ENCODE measurements around the gene PIP5KL1. TPM values are rescaled to one million over a fixed set of nuclear protein-coding genes. Genes with fewer than 3 reads are reported as not detected.

PIP5KL1 gene
- total RNA-seq, 1 donor from 2014 or later: 4.9 TPM

DNA sequence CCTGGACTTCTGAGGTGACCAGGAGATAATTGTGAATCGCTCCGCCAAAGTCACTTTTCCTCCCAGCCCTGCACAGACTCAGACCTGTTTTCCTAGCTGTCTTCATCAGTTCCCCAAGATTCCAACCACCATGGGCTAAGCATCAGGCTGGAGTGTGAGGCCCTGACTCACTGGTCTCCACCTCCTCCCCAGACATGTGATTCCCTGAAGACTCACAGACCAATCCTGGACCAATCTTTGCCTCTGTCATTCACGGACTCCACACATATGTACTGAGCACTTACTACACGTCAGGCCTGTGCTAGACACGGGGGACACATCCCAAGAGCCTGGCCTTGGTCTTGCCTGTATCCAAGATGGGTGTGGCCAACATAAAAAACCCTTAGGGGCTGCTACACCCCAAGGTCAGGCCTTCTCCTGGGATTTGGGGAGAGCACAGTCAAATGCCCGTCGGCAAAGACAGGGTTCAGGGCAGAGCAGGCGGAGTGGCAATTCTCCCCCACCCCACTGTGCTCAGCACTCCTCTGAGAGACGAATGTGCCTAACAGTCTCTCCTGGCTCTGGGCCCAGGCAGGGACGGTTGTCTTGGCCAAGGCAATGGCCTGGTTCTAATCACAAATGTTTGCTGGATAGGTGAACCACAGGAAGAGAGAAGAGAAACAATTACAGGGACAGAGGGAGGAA lies 38.3 kb upstream of the PIP5KL1 start:
- Mint-ChIP-seq H3K36me3 (ENCODE audit: low read depth, unreplicated experiment) (peaks cover 4% of the 10 kb centered on the region), H3K27ac (ENCODE audit: unreplicated experiment) (peak overlapping the region; percentile 55), H3K4me1 (ENCODE audit: low read depth, unreplicated experiment) (peaks cover 43% of the 10 kb centered on the region), H3K4me3 (ENCODE audit: unreplicated experiment) (peak overlapping the region; percentile 50), H3K9me3 (ENCODE audit: unreplicated experiment) (peaks cover 2% of the 10 kb centered on the region), H3K27me3 (ENCODE audit: low read depth, unreplicated experiment) (peaks cover 2% of the 10 kb centered on the region)
- H3K27ac ChIP-seq (ENCODE audit: low read depth, low read length): peak overlapping the region; percentile 69
- peaks cover 84% of the 10 kb centered on the region for H3K79me2 ChIP-seq (ENCODE audit: insufficient read depth, low read length)
- H4K20me1 ChIP-seq (ENCODE audit: insufficient read depth, low read length): peaks cover 41% of the 10 kb centered on the region
- peak overlapping the region; percentile 40 for H3K4me2 ChIP-seq (ENCODE audit: low read length)
- DNase-seq (ENCODE audit: low read depth): peak; percentile 87
- no peak overlapping the region for H3K4me3 ChIP-seq (ENCODE audit: insufficient read depth, low read depth, low read length)
- TF ChIP-seq, protein P1, sequence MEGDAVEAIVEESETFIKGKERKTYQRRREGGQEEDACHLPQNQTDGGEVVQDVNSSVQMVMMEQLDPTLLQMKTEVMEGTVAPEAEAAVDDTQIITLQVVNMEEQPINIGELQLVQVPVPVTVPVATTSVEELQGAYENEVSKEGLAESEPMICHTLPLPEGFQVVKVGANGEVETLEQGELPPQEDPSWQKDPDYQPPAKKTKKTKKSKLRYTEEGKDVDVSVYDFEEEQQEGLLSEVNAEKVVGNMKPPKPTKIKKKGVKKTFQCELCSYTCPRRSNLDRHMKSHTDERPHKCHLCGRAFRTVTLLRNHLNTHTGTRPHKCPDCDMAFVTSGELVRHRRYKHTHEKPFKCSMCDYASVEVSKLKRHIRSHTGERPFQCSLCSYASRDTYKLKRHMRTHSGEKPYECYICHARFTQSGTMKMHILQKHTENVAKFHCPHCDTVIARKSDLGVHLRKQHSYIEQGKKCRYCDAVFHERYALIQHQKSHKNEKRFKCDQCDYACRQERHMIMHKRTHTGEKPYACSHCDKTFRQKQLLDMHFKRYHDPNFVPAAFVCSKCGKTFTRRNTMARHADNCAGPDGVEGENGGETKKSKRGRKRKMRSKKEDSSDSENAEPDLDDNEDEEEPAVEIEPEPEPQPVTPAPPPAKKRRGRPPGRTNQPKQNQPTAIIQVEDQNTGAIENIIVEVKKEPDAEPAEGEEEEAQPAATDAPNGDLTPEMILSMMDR (IDR thresholded peaks at IDR 0.05; ENCODE audit: insufficient read depth, low read depth, low read length): no peak
- no peak for TF ChIP-seq EZH2 (IDR thresholded peaks at IDR 0.05; ENCODE audit: insufficient read depth, low read length)
- H3K9me3 ChIP-seq (ENCODE audit: insufficient read depth, low read depth, low read length): no peaks in the 10 kb centered on the region
- H3K9ac ChIP-seq (ENCODE audit: low read length): peak overlapping the region; percentile 9
- peak overlapping the region; percentile 12 for H2AFZ ChIP-seq (ENCODE audit: low read depth, low read length)
- no peaks in the 10 kb centered on the region for H3K36me3 ChIP-seq (ENCODE audit: insufficient read depth, low read length)
- H3K27me3 ChIP-seq (ENCODE audit: insufficient read depth, low read length): no peaks in the 10 kb centered on the region
- FAIRE-seq: peak; percentile 65
- H3K4me1 ChIP-seq (ENCODE audit: insufficient read depth, low read length): peaks cover 35% of the 10 kb centered on the region

DNA sequence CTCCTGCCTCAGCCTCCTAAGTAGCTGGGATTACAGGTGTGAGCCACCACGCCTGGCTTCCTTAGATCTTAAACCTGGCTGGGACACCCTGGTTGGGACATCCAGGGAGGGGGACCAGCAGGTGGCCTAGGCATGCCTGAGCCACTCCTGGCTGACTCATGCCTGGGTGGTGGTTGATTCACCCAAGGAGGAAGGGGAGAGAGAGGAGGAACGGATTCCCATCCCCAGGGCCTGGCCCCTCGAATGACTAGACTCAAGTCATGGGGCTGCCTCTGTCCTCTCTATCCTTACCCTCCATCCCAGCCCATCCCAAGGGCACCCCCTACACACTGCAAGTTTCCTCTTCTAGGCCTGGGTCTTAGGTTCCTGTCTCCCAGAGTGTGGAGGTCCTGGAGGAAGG lies 37.5 kb upstream of the PIP5KL1 start:
- no peak overlapping the region for H3K9ac ChIP-seq (ENCODE audit: low read length)
- FAIRE-seq (no peak), DNase-seq (ENCODE audit: low read depth) (peak; percentile 72)
- H3K4me2 ChIP-seq (ENCODE audit: low read length): peak overlapping the region; percentile 40
- peak overlapping the region; percentile 69 for H3K27ac ChIP-seq (ENCODE audit: low read depth, low read length)
- TF ChIP-seq, protein P1 (IDR thresholded peaks at IDR 0.05; ENCODE audit: insufficient read depth, low read depth, low read length): no peak
- TF ChIP-seq EZH2 (IDR thresholded peaks at IDR 0.05; ENCODE audit: insufficient read depth, low read length): no peak
- peaks cover 38% of the 10 kb centered on the region for H4K20me1 ChIP-seq (ENCODE audit: insufficient read depth, low read length)
- H3K27me3 ChIP-seq (ENCODE audit: insufficient read depth, low read length): no peaks in the 10 kb centered on the region
- Mint-ChIP-seq H3K4me1 (ENCODE audit: low read depth, unreplicated experiment) (peaks cover 43% of the 10 kb centered on the region), H3K27me3 (ENCODE audit: low read depth, unreplicated experiment) (peaks cover 2% of the 10 kb centered on the region), H3K4me3 (ENCODE audit: unreplicated experiment) (no peak overlapping the region), H3K9me3 (ENCODE audit: unreplicated experiment) (peaks cover 2% of the 10 kb centered on the region), H3K36me3 (ENCODE audit: low read depth, unreplicated experiment) (peaks cover 4% of the 10 kb centered on the region), H3K27ac (ENCODE audit: unreplicated experiment) (peak overlapping the region; percentile 55)
- peaks cover 82% of the 10 kb centered on the region for H3K79me2 ChIP-seq (ENCODE audit: insufficient read depth, low read length)
- H3K36me3 ChIP-seq (ENCODE audit: insufficient read depth, low read length): no peaks in the 10 kb centered on the region
- no peak overlapping the region for H3K4me3 ChIP-seq (ENCODE audit: insufficient read depth, low read depth, low read length)
- peaks cover 40% of the 10 kb centered on the region for H3K4me1 ChIP-seq (ENCODE audit: insufficient read depth, low read length)
- no peak overlapping the region for H2AFZ ChIP-seq (ENCODE audit: low read depth, low read length)
- no peaks in the 10 kb centered on the region for H3K9me3 ChIP-seq (ENCODE audit: insufficient read depth, low read depth, low read length)

Measured in astrocyte (in vitro differentiated cells and primary cell).